OCI-LY7 (cell line): ENCODE results near the gene CMSS1. TPM values are rescaled to one million over a fixed set of nuclear protein-coding genes. Genes with fewer than 3 reads are reported as not detected.

Experiments
- BruUV-seq: library from RNA; stranded (reverse); fragments of 400-500 nt; replicated peaks from 2 replicates; lab custom pipeline; 2021; lab: Mats Ljungman, UMichigan
- CTCF ChIA-PET: fragments of 300-600 bp; sonication (Branson Sonifier 250); formaldehyde crosslinking; loops from one replicate; lab custom pipeline; 2022; ENCODE audit warnings: antibody characterized with exemption; ENCODE audit not compliant: unreplicated experiment; lab: Charles Lee
- POLR2A ChIA-PET: fragments of 300-600 bp; sonication (Branson Sonifier 250); formaldehyde crosslinking; loops from one replicate; lab custom pipeline; 2022; ENCODE audit warnings: antibody characterized with exemption; lab: Charles Lee
- DNase-seq: peaks from one replicate; pipeline ENCODE4 v3.0.0-alpha.2; 2015; ENCODE audit warnings: low spot score
- H2AFZ ChIP-seq: fragments of 200-600 bp; sonication (generic), shearing (Covaris generic); 2 replicates; pipeline ENCODE4 v1.6.1; 2014; ENCODE audit warnings: mild to moderate bottlenecking, antibody characterized with exemption, low read length, moderate library complexity
- H3K27ac ChIP-seq: fragments of 200-600 bp; sonication (generic); 2 replicates; pipeline ENCODE4 v1.5.1; 2014; ENCODE audit warnings: mixed run types, low read depth, mild to moderate bottlenecking, moderate library complexity, low read length, inconsistent platforms; ENCODE audit not compliant: poor library complexity, severe bottlenecking
- H3K36me3 ChIP-seq: fragments of 200-600 bp; sonication (generic); 2 replicates; pipeline ENCODE4 v1.6.1; 2014; ENCODE audit warnings: mild to moderate bottlenecking, antibody characterized with exemption, low read length, moderate library complexity, mixed read lengths; ENCODE audit not compliant: insufficient read depth
- H3K4me1 ChIP-seq: fragments of 200-600 bp; sonication (generic); 2 replicates; pipeline ENCODE4 v1.5.1; 2014; ENCODE audit warnings: mild to moderate bottlenecking, low read length; ENCODE audit not compliant: insufficient read depth, poor library complexity, severe bottlenecking
- H3K4me2 ChIP-seq: fragments of 200-600 bp; sonication (generic); 2 replicates; pipeline ENCODE4 v1.6.1; 2014; ENCODE audit warnings: mild to moderate bottlenecking, low read length
- H3K4me3 ChIP-seq: fragments of 200-600 bp; sonication (generic); 2 replicates; pipeline ENCODE4 v1.5.1; 2014; ENCODE audit warnings: mild to moderate bottlenecking, low read depth, low read length; ENCODE audit not compliant: poor library complexity, severe bottlenecking
- H3K79me2 ChIP-seq: fragments of 200-600 bp; sonication (generic); 2 replicates; pipeline ENCODE4 v1.6.1; 2016; ENCODE audit warnings: low read depth, mild to moderate bottlenecking, low read length, moderate library complexity, mixed read lengths; ENCODE audit not compliant: insufficient read depth
- H3K9me2 ChIP-seq: fragments of 200-600 bp; sonication (generic); 2 replicates; pipeline ENCODE4 v1.6.1; 2016; ENCODE audit warnings: mild to moderate bottlenecking, low read length, mixed read lengths; ENCODE audit not compliant: insufficient read depth
- H3K9me3 ChIP-seq: fragments of 200-600 bp; sonication (generic); 2 replicates; pipeline ENCODE4 v1.6.1; 2014; ENCODE audit warnings: mild to moderate bottlenecking, mixed run types, low read length, mixed read lengths
- H4K20me1 ChIP-seq: fragments of 200-600 bp; sonication (generic); 2 replicates; pipeline ENCODE4 v1.6.1; 2014; ENCODE audit warnings: mild to moderate bottlenecking, antibody characterized with exemption, low read length, moderate library complexity, mixed read lengths; ENCODE audit not compliant: insufficient read depth
- CTCF ChIP-seq: fragments of 200-600 bp; sonication (generic); conservative IDR thresholded peaks from 2 replicates; pipeline ENCODE4 v1.5.1; 2014; ENCODE audit warnings: mild to moderate bottlenecking, antibody characterized with exemption, low read length, moderate library complexity, mixed read lengths
- EZH2phosphoT487 ChIP-seq: fragments of 200-600 bp; sonication (generic); IDR thresholded peaks from 2 replicates; pipeline ENCODE4 v1.6.1; 2018; ENCODE audit warnings: low read depth, borderline replicate concordance, mild to moderate bottlenecking, mixed run types, antibody characterized with exemption, low read length, moderate library complexity, mixed read lengths
- intact Hi-C: fragments of 100-400 bp; cut with micrococcal nuclease; formaldehyde crosslinking; loops from one replicate; pipeline ENCODE4 v1.10.0; 2022; ENCODE audit not compliant: unreplicated experiment
- total RNA-seq, 2 experiments: library from RNA; depleted of rRNA in 1 of 2; stranded (reverse); fragments of >200 nt in 1 of 2; shearing (Covaris generic) in 1 of 2; gene quantifications; 2 replicates each; pipeline ENCODE4 v1.2.3, GENCODE V29; 2014 to 2022

Gene CMSS1
- total RNA-seq, 2 experiments from 2014 or later, result 25.7 to 46.6 TPM

- H3K79me2 ChIP-seq, result no peaks in the 10 kb centered on the region
- H3K4me2 ChIP-seq, result no peak overlapping the region
- no peaks in the 10 kb centered on the region for H3K36me3 ChIP-seq
- no peak overlapping the region for H3K4me3 ChIP-seq
- ChIA-PET POLR2A (no interaction called here), CTCF (no interaction called here)
- BruUV-seq, result no TSS peak
- TF ChIP-seq EZH2phosphoT487 (no peak), CTCF (no peak)
- H3K27ac ChIP-seq, result no peak overlapping the region
- H3K9me2 ChIP-seq, result no peaks in the 10 kb centered on the region
- no peaks in the 10 kb centered on the region for H4K20me1 ChIP-seq
- no peak for DNase-seq
- H3K4me1 ChIP-seq, result no peaks in the 10 kb centered on the region
- intact Hi-C loops, result no loop called here
- no peaks in the 10 kb centered on the region for H3K9me3 ChIP-seq
- no peak overlapping the region for H2AFZ ChIP-seq
These were observed 347.1 kb downstream of the CMSS1 start for GRCh38 chr3:100164743-100165142.

DNA sequence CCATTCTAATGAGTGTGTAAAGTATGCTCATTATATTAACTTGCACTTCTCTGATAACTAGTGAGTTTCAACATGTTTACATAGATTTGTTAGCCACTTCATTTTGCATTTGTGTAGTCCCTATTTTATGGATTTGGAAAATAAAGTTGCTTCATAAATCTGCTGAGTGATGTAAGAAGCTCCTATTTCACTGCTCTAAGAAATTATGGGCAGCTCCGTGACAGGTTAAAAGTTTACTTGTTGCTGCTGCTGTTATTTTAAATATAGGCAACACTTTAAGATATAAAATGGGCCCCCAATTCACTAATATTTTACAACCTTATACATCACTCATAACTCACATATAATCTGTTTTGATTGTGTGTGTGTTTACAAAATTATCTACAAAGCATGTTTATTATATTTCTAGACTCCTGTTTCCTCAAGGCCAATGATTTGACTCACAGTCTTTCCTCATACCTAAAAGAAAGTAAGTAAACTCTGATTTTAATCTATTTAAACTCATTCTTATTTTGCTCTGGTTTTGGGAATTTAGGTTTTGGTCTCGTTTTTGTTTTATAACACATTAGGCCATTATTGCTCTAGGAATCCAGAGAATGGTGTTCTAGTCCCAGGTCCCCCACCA lies 348.4 kb downstream of the CMSS1 start:
- intact Hi-C loops, result no loop called here
- ChIA-PET POLR2A (interaction anchor here (0.6 kb wide), 1 partner anchor 265 kb away, joined by 3 read pairs; no protein-coding TSS in a partner anchor), CTCF (no interaction called here)
- H3K9me3 ChIP-seq, result no peaks in the 10 kb centered on the region
- H3K4me1 ChIP-seq, result no peaks in the 10 kb centered on the region
- H3K4me3 ChIP-seq, result no peak overlapping the region
- no peaks in the 10 kb centered on the region for H3K36me3 ChIP-seq
- no peaks in the 10 kb centered on the region for H3K9me2 ChIP-seq
- no peak overlapping the region for H3K27ac ChIP-seq
- no peak for TF ChIP-seq EZH2phosphoT487
- TF ChIP-seq CTCF, result no peak
- H3K79me2 ChIP-seq, result no peaks in the 10 kb centered on the region
- H2AFZ ChIP-seq, result no peak overlapping the region
- H4K20me1 ChIP-seq, result no peaks in the 10 kb centered on the region
- no peak for DNase-seq
- BruUV-seq, result no TSS peak
- no peak overlapping the region for H3K4me2 ChIP-seq

DNA sequence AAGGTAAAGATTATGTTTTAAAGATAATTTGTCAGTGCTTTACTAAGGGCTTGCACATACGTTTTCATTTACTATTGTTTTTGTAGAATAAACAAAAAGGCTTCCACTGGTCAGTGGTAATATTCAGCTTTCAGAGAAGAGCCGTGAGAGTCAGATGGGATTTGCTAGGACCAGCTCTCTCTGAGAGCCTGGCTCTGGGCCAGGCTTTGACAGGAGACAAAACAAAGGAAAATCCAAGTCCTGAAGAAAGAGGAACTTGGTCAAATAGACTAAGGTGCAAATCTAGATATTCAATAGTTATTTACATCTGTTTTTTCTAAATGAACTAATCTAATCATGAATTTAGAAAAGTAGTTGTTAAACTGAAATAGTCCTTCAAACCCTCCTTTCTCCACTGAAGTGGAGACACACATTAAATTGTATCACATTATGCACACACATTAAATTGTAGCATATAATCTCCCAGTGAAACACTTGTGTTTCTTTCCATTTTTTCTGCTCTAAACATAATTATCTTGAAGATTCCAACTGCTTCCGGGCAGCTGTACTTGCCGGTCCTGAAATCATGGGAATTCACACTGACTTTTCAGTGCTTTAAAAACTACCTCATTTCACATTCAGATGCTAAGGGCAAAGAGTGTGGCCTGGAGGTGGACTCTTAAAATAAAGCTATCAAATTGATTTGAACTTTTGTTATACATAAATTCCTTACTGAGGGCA lies 351.7 kb downstream of the CMSS1 start:
- ChIA-PET CTCF (no interaction called here), POLR2A (interaction anchor here (1.2 to 1.9 kb wide), 2 partner anchors 25 to 153 kb away, joined by 4 read pairs; no protein-coding TSS in a partner anchor)
- Histone ChIP-seq H3K4me3 (no peak overlapping the region), H2AFZ (no peak overlapping the region), H3K79me2 (no peaks in the 10 kb centered on the region), H3K36me3 (peaks cover 8% of the 10 kb centered on the region), H3K4me1 (no peaks in the 10 kb centered on the region), H3K9me2 (no peaks in the 10 kb centered on the region), H3K9me3 (no peaks in the 10 kb centered on the region), H3K4me2 (no peak overlapping the region), H4K20me1 (no peaks in the 10 kb centered on the region), H3K27ac (no peak overlapping the region)
- no peak for DNase-seq
- TF ChIP-seq CTCF (no peak), EZH2phosphoT487 (no peak)
- no TSS peak for BruUV-seq
- intact Hi-C loops, result no loop called here
